Measurements from ENCODE around the gene PPARG.

PPARG gene

GRCh38 chr3:12343047-12343501 is 54.2 kb downstream of the PPARG start:
- no peak for DNase-seq (ENCODE audit: low read depth in 2 of 2)

GRCh38 chr3:12345141-12345561 is 56.3 kb downstream of the PPARG start:
- DNase-seq (ENCODE audit: low read depth in 2 of 2), result no peak

DNA sequence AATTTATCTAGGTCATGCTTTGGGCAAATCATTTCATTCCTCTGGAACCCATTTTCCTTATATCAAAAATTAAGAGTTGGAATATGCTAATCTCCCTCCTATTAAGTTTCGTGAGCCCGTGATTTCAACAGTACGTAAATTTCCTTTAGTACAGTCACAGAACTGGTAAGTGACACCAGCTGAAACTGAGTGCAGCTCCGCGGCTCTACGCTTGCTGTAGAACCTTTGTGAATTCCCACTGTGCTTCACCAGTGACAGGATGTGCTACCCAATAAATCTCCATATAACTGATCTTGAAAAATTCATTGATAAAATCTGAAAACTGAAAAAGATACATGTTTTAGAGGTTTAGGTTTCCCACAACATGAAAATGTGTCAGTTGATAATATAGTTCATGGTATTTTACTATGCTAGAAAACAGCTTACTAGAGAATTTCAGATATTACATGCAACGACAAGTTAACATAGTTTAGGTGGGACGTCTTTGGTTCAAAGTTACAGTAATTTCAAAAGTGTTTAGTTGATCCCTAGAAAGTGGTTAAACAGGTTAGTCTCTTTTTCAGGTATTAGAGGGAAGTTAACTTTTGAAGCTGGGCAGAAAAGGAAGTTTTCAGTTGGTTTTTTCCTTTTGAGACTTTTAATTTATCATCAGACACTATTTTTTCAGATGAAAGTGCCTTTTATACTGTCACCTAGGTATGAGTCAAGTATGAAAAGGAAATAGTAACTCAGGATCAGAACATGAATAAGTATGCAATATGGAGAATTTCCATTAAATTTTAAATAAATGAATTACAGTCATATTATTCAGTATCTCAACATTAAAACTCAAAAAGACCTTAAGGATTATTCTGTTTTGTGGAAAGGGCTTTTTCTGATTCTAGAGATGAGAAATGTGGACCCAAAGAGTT is 57.0 kb downstream of the PPARG start:
- no peak for DNase-seq (ENCODE audit: low read depth in 2 of 2)

- DNase-seq (ENCODE audit: low read depth in 2 of 2), result no peak
Measured at GRCh38 chr3:12347301-12347700, 58.4 kb downstream of the PPARG start.

DNA sequence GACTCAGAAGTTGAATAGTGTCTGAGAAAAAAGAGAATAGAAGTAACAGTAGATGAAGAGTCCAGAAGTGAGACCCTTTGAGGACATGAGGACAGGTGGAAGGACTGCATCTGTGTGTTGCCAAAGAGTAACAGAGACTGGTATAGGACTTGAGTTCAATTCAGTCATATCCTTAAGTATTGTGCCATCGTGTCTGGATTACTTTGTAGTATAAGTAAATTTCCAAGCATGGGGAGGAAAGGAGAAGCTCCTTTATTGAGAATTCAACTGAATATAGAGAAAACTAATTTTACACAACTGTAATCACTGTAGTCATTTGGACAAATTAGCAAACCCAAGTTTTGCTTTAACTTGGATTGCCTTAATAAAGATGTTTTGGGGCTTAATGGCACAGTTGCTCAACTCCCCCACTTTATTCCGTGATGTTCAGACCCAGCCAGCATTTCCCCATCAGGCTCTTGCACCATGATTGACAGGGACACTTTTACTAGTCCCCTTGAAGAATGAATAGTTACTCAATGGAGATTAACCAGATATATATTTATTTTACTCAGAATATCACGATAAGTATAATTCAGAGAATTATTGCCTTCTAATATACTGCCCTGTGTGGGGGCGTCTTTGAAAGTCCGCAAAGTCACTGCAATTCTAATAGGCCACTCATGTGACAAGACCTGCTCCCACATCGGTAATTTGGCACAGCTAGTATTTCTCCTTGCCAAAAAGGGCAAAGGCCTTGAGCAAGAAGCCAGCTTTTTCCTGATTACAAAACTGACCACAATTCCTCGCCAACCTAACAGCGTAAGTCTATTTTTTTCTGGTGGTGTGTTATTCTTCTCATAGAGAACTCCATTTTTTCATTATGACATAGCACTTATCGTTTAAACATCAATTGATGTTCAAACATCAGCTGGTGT is 61.3 kb downstream of the PPARG start:
- DNase-seq (ENCODE audit: low read depth in 2 of 2), result no peak

- no peak for DNase-seq (ENCODE audit: low read depth in 2 of 2)
Measured at GRCh38 chr3:12351145-12351544, 62.3 kb downstream of the PPARG start.

GRCh38 chr3:12352253-12352652 is 63.4 kb downstream of the PPARG start:
- no peak for DNase-seq (ENCODE audit: low read depth in 2 of 2)

DNA sequence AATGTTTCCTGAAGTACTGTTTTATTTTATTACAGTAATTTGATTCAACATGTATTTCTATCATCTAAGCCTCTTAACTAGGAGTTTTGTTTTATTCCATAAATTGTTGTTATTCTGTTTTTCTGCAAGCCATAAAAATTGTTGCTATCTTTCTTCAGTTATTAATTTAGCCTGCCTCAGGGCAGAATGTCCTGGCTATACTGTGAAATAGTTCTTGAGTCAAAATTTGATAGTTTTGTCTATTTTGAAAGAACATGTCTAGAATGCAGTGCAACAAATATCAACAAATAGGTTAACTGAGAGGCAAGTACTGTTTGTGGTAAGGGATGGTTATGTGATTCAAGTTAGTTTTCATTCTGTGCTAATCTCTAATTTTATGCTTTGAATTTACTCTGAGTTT is 63.9 kb downstream of the PPARG start:
- DNase-seq (ENCODE audit: low read depth in 2 of 2), result no peak

- DNase-seq (ENCODE audit: low read depth in 2 of 2), result no peak
Measured at GRCh38 chr3:12353796-12354525, 65.1 kb downstream of the PPARG start.

GRCh38 chr3:12356175-12356574 is 67.3 kb downstream of the PPARG start:
- no peak for DNase-seq (ENCODE audit: low read depth in 2 of 2)

DNA sequence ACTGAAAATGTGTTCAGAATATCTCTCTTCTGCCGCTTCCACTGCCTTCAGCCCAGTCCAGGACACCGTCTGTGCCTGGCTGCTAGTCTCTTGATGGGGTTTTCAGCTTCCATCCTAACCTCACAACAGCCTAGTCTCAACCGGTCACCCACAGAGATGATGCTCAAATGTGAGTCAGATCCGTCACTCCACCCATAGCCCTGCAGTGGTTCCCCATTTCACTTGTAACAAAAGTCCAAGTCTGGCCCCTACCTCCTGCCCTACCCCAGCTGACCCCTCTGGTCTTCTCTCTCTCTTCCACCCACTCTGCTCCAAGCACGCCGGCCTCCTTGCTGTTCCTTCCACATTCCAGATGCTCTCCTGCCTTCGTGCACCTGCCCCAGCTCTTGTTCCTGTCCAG is 68.1 kb downstream of the PPARG start:
- no peak for DNase-seq (ENCODE audit: low read depth in 2 of 2)

DNA sequence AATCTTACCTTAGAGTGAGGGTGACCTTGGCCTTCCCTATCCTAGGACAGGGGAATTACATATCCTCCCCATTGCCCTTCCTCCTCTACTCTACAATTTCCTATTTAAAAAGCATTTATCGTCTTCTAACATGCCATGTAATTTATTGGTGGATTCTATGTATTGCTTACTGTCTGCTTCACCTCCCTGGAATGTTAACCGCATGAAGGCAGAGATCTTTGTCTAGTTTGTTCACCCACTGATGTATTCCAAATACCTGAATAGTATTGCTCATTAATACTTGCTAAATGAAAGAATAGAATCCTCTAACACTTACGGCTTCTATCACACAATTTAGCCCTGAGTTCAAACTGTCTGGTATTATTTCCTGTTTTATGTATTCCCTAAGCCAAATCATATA is 68.6 kb downstream of the PPARG start:
- no peak for DNase-seq (ENCODE audit: low read depth in 2 of 2)

DNA sequence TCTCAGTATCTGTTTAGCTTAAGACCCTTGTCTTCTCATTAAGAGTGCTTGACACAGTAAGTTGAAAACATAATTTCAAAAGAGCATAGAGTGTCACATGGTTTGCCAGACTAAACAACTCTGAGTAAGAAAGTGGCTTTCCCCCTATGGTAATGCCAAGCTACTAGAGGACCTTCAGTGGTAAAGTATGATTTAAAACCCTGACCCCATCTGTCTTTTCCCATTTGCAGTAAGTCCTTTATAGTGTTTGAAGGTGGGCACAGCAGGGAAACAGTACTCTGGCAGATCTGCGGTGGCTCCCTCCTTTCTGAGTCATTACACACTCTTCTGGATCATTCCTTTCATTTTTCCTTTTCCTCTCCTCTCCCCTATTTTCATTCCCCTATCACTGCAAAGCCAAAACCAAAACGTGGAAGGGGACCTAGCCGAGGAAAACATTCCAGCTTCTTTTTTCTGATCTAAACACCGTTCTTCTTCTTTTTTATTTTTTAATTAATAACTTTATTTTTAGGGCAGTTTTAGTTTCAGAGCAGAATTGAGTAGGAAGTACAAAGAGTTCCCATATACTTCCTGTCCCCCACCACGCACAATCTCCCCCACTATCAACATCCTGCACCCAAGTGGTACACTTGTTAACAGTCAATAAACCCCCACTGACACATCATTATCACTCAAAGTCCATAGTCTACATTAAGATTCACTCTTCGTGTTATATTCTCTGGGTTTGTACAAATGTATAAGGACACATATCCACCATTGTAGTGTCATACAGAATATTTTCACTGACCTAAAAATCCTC is 74.7 kb downstream of the PPARG start:
- DNase-seq (ENCODE audit: low read depth in 2 of 2), result no peak

GRCh38 chr3:12367346-12367745 is 78.5 kb downstream of the PPARG start:
- DNase-seq (ENCODE audit: low read depth in 2 of 2), result no peak

GRCh38 chr3:12369029-12369428 is 80.2 kb downstream of the PPARG start:
- DNase-seq (ENCODE audit: low read depth in 2 of 2), result no peak

GRCh38 chr3:12369598-12369997 is 80.7 kb downstream of the PPARG start:
- no peak for DNase-seq (ENCODE audit: low read depth in 2 of 2)

GRCh38 chr3:12370758-12371157 is 81.9 kb downstream of the PPARG start:
- no peak for DNase-seq (ENCODE audit: low read depth in 2 of 2)

DNA sequence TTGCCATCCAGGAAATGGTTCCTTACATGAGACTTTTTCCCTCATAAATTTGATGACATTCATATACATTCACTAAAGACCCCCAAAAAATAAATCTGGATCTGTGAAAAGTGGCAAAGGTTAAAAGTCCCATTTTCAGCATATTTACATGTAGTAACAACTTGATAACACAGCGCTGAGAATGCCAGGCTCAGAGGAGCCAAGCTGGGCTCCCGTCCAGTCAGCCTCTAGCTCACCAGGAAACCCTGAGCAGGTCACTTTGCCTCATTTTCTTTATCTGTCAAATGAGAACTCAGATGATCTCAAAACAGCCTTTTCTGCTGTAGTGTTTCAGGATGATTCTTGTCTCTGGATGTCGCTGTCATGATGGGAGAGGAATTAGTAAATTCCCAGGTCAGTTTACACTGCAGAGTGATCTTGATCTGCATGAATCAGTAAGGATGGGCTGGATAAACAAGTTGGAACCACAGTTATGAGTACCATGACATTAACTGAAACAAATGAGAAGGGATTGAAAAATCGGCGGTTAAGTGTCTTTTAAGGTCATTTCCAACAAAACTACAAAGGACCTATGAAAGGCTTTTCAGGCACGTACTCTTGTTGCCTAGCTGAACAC is 82.8 kb downstream of the PPARG start:
- DNase-seq (ENCODE audit: low read depth in 2 of 2), result no peak

DNA sequence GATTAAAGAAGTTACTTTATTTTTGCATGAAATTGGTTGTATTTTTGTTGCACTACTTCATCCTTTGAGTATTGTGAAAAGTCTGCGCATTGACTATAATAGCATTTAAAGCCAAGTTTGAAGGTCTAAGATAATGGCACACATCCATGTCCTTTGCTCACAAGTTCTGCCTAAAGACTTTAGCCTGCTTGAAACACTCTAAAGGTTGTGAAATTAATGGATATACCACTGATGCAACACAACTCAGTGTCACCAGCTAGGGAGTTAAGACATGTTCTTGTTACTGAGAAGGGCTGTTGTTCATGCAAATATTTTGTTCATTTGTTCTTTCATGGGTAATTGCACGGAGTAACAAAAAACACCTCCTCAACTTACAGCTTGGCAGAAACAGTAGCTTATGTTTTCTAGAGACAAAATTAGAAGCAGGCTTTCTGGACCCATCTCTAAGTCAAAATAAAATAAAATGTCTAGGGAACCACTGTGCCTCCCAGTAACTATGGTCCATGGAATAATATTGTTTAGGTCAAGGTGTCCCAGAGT is 83.9 kb downstream of the PPARG start:
- no peak for DNase-seq (ENCODE audit: low read depth in 2 of 2)

GRCh38 chr3:12375572-12375971 is 86.7 kb downstream of the PPARG start:
- no peak for DNase-seq (ENCODE audit: low read depth in 2 of 2)
